SH-SY5Y (cell line): Measurements from ENCODE around the gene SLC9A5.

Source experiments
- GATA2 ChIP-seq: IDR thresholded peaks from 2 replicates; pipeline ENCODE4 v1.6.1; 2011; ENCODE audit warnings: mild to moderate bottlenecking, low read depth, low read length
- GATA3 ChIP-seq: IDR thresholded peaks from 2 replicates; pipeline ENCODE4 v1.6.1; 2011; ENCODE audit warnings: low read depth, mild to moderate bottlenecking, low read length, moderate library complexity

The SLC9A5 gene

GRCh38 chr16:67240506-67240905 lies 8.3 kb upstream of the SLC9A5 start:
- TF ChIP-seq GATA3 (no peak), GATA2 (no peak)

- no peak for TF ChIP-seq GATA3
- no peak for TF ChIP-seq GATA2
Measured at GRCh38 chr16:67241008-67241900, 7.5 kb upstream of the SLC9A5 start.

GRCh38 chr16:67242138-67242730 lies 6.5 kb upstream of the SLC9A5 start:
- TF ChIP-seq GATA2, result no peak
- TF ChIP-seq GATA3, result no peak

- no peak for TF ChIP-seq GATA3
- no peak for TF ChIP-seq GATA2
Measured at GRCh38 chr16:67243481-67243880, 5.3 kb upstream of the SLC9A5 start.

- no peak for TF ChIP-seq GATA3
- no peak for TF ChIP-seq GATA2
Measured at GRCh38 chr16:67244387-67245185, 4.2 kb upstream of the SLC9A5 start.

- TF ChIP-seq GATA2 (no peak), GATA3 (no peak)
Measured at GRCh38 chr16:67245186-67245585, 3.6 kb upstream of the SLC9A5 start.

GRCh38 chr16:67245674-67246080 lies 3.1 kb upstream of the SLC9A5 start:
- TF ChIP-seq GATA3 (no peak), GATA2 (no peak)

GRCh38 chr16:67246081-67246755 lies 2.6 kb upstream of the SLC9A5 start:
- TF ChIP-seq GATA2 (no peak), GATA3 (no peak)

- TF ChIP-seq GATA3, result no peak
- TF ChIP-seq GATA2, result no peak
Measured at GRCh38 chr16:67246756-67247191, 2.0 kb upstream of the SLC9A5 start.

GRCh38 chr16:67247192-67248072 lies 1.3 kb upstream of the SLC9A5 start, which contains the start of gene FHOD1:
Gene FHOD1 (minus strand): TSS chr16:67247481. CDS start chr16:67247410, 71 bp downstream.
- TF ChIP-seq GATA2, result no peak

- TF ChIP-seq GATA3, result no peak
- TF ChIP-seq GATA2, result no peak
Measured at GRCh38 chr16:67248073-67248400, 742 bp upstream of the SLC9A5 start.

GRCh38 chr16:67249178-67250044 lies 632 bp downstream of the SLC9A5 start:
- no peak for TF ChIP-seq GATA3
- no peak for TF ChIP-seq GATA2

GRCh38 chr16:67250045-67250327 lies 1.2 kb downstream of the SLC9A5 start:
- TF ChIP-seq GATA2, result no peak
- TF ChIP-seq GATA3, result no peak
